HG02798 (cell line): ENCODE results near the gene UQCC2.

ENCODE experiments used
- ATAC-seq: cut with Tn5 transposase; IDR thresholded peaks from one replicate; pipeline ENCODE4 v1.9.1; 2021; ENCODE audit warnings: mild to moderate bottlenecking; ENCODE audit not compliant: unreplicated experiment, poor library complexity

Gene UQCC2

GRCh38 chr6:33727126-33727525 lies 15.6 kb upstream of the UQCC2 start:
- ATAC-seq = no peak

DNA sequence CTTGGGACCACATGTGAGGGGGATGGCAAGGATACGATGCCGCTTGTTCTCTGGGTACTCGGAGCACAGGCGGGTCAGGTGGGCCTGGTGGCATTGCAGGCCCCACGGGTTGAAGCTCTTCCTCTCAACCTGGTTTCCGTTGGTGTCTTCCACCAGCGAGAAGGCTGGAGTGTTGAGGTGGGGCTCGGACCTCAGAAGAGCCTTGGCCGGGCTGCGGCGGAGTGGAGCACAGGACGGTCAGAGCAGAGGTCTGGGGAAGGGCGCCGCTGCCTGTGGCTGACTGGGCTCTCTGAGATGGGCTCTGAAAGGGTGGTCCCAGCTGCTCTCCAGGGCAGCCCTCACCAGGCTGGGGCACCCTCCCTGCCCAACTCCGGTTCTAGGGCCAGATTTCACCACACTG lies 15.2 kb upstream of the UQCC2 start:
- ATAC-seq = no peak

GRCh38 chr6:33725891-33726673 lies 14.6 kb upstream of the UQCC2 start:
- ATAC-seq = no peak

- no peak for ATAC-seq
Observed at GRCh38 chr6:33725222-33725621, 13.7 kb upstream of the UQCC2 start.

GRCh38 chr6:33724102-33725023 lies 12.9 kb upstream of the UQCC2 start:
- no peak for ATAC-seq

GRCh38 chr6:33723371-33724085 lies 12.0 kb upstream of the UQCC2 start:
- no peak for ATAC-seq

GRCh38 chr6:33722103-33722623 lies 10.7 kb upstream of the UQCC2 start:
- no peak for ATAC-seq

- no peak for ATAC-seq
Observed at GRCh38 chr6:33721508-33721907, 10.0 kb upstream of the UQCC2 start.

GRCh38 chr6:33720998-33721397 lies 9.5 kb upstream of the UQCC2 start:
- ATAC-seq = no peak

- no peak for ATAC-seq
Observed at GRCh38 chr6:33719326-33719987, 8.0 kb upstream of the UQCC2 start.

- ATAC-seq = no peak
Observed at GRCh38 chr6:33718713-33719112, 7.2 kb upstream of the UQCC2 start.

- no peak for ATAC-seq
Observed at GRCh38 chr6:33717934-33718455, 6.5 kb upstream of the UQCC2 start.

GRCh38 chr6:33716890-33717632 lies 5.6 kb upstream of the UQCC2 start:
- no peak for ATAC-seq

GRCh38 chr6:33716379-33716778 lies 4.9 kb upstream of the UQCC2 start:
- no peak for ATAC-seq

- ATAC-seq = no peak
Observed at GRCh38 chr6:33714385-33715040, 3.0 kb upstream of the UQCC2 start.

DNA sequence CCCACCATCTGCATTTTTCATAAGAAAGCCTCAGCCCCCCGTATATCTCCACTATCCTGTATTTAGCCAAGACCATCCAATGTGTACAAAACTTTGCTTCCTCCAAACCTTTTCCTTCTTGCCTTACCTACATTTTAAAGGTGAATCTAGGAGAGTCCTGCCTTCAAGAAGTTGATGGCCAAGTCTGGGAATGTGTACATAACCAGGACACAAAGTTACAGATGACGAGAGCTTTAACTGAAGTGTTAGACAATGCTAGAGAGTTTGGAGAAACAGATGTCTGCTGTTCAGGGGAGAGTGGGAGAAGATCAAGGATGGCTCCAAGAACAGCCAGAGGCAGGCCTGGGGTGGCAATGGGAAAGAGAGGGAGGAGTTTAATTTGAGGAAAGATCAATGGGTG lies 2.3 kb upstream of the UQCC2 start:
- ATAC-seq = no peak

- no peak for ATAC-seq
Observed at GRCh38 chr6:33712914-33713313, 1.4 kb upstream of the UQCC2 start.

DNA sequence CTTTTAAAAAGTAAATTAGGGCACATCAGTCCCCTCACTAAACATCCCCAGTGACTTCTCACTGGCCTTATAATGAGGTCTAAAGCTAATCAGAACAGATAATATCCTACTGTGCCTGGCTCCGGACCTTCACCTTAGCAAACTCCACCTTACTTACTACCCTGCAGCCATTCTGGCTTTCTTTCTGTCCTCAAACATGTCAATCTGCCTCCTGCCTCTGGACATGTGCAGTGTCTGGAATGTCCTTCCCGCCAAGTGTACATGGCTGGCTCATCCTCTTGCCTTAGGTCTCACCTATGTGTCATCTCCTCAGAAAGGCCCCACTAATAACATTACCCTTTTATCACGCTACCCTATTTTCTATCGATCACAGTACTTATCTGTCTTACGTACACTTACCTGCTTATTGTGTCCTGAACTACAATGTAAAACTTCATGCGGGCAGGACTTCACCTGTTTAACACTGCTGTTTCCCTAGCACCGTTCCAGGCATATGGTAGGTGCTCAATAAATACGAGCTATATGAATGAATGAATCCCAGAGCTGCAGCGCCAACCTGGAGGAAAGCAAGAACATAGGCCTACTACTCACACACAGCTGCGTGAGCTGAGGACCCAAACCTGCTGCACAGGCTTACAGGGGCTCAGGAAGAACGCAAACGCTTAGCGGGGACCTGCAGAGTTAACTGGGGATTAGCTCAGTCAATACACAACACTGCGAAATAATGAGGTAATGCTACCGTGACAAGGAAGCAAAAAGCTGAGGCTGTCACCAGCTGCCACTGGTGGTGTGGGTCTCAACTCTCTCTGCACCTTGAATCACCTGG lies 991 bp downstream of the UQCC2 start:
- no peak for ATAC-seq
